ENCODE measurements around the gene AP2M1. TPM values are rescaled to one million over a fixed set of nuclear protein-coding genes. Genes with fewer than 3 reads are reported as not detected.
"Not testable (repeated sequence)": the region's sequence is repeated elsewhere in the genome, so short reads cannot be mapped to it uniquely, and the experiment has no call there.

AP2M1 gene
- total RNA-seq, 1 donor from 2014 or later = 274 TPM

DNA sequence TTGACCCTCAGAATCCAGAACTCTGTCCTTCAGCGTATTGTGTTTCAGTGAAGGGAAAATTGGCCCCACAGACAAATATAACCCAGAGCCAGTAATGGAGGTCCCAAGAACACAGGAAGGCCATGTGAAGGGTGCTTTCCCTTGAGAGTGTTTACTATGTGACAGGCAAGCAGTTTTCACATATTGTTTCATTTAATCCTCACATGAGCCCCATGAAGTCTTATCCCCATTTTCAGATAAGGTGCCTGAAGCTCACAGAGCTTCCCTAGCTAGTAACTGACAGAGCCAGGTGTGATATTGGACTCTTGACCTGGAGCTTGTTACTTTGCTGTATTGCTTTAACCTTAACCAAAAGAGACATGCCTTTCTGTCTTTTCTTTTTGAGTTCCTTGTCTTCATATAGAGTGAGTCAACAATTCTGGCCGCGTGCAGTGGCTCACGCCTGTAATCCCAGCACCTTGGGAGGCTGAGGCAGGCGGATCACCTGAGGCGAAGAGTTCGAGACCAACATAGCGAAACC, 28.8 kb upstream of the AP2M1 start:
- no peak for DNase-seq (ENCODE audit: low read depth)
- TF ChIP-seq, protein P1, sequence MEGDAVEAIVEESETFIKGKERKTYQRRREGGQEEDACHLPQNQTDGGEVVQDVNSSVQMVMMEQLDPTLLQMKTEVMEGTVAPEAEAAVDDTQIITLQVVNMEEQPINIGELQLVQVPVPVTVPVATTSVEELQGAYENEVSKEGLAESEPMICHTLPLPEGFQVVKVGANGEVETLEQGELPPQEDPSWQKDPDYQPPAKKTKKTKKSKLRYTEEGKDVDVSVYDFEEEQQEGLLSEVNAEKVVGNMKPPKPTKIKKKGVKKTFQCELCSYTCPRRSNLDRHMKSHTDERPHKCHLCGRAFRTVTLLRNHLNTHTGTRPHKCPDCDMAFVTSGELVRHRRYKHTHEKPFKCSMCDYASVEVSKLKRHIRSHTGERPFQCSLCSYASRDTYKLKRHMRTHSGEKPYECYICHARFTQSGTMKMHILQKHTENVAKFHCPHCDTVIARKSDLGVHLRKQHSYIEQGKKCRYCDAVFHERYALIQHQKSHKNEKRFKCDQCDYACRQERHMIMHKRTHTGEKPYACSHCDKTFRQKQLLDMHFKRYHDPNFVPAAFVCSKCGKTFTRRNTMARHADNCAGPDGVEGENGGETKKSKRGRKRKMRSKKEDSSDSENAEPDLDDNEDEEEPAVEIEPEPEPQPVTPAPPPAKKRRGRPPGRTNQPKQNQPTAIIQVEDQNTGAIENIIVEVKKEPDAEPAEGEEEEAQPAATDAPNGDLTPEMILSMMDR (conservative IDR thresholded peaks at IDR 0.05; ENCODE audit: low read depth, low read length) = no peak
- no peak overlapping the region for H3K4me3 ChIP-seq (ENCODE audit: low read depth, low read length)

DNA sequence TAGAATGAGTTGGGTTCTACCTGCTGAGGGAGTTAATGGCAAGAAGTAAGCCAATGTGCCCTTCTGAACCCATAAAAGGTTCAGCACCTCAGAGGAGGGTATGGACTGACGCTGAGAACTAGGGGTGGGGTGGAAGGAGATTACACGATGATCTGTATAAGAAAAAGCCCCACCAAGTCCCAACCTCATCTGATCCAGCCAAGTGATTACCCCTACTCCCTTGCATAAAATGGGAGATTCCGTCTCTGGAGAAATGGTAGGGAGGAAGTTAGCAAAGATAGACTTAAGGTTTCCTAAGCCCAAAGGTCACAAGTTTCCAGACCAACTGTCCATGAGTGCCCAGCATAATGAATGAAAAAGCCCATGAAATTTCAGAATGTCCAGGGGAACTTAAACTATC, 26.6 kb upstream of the AP2M1 start:
- H3K4me3 ChIP-seq (ENCODE audit: low read depth, low read length) = no peak overlapping the region
- TF ChIP-seq, protein P1 (conservative IDR thresholded peaks at IDR 0.05; ENCODE audit: low read depth, low read length) = no peak
- DNase-seq (ENCODE audit: low read depth) = no peak

DNA sequence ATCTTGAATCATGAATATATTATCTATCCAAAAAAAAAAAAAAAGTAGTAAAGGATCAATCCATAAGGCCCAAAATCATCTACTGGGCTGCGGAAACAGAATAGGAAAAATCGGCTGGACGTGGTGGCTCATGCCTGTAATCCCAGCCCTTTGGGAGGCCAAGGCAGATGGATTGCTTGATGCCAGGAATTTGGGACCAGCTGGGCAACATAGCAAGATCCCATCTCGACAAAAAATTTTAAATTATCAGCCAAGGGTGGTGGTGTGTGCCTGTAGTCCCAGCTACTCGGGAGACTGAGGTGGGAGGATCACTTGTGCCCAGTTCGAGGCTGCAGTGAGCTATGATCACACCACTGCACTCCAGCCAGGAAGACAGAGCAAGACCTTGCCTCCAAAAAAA, 25.5 kb upstream of the AP2M1 start:
- no peak overlapping the region for H3K4me3 ChIP-seq (ENCODE audit: low read depth, low read length)
- TF ChIP-seq, protein P1 (conservative IDR thresholded peaks at IDR 0.05; ENCODE audit: low read depth, low read length) = no peak
- no peak for DNase-seq (ENCODE audit: low read depth)

DNA sequence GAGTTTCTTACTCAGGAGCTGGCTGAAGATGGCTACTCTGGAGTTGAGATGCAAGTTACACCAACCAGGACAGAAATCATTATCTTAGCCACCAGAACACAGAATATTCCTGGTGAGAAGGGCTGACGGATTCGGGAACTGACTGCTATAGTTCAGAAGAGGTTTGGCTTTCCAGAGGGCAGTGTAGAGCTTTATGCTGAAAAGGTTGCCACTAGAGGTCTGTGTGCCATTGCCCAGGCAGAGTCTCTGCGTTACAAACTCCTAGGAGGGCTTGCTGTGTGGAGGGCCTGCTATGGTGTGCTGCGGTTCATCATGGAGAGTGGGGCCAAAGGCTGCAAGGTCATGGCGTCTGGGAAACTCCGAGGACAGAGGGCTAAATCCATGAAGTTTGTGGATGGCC, 24.9 kb upstream of the AP2M1 start:
- DNase-seq (ENCODE audit: low read depth); H3K4me3 ChIP-seq (ENCODE audit: low read depth, low read length): not testable (repeated sequence)
- TF ChIP-seq, protein P1 (conservative IDR thresholded peaks at IDR 0.05; ENCODE audit: low read depth, low read length) = peak; percentile 42

DNA sequence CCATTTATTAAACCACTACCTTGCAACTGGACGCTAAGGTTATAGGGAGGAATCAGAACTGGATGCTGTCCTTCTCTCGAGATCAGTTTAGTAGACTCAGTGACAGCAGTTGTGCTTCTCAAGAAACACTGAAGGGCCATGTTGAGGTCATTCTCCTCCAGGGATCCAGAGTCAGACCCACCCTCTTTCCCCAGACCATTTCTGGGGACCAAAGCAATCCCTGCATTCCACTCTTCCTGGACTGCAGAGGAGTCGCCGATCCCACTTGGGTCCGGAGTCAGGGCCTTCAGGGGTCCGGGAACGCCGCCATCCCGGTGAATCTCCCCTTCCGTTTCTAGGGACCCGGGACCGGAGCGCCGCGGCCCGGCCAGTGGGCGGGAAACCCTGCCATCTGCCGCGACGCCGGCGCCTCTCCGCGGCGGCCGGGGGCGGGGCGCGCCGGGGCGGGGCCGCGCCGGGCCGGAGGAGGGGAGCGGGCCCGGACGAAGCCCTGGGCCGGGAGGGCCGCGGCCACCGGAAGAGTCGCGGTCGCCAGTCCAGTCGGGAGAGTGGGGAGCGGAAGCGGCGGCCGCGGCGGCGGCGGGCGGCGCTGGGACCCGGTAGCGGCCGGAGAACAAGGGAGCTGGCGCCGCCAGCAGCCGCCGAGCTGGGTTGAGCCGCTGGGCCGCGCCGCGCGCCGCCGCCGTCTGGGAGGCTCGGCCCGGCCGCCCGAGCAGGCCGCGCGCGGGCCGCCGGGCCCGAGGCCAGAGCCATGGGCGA, 19.6 kb upstream of the AP2M1 start, which contains the start of gene DVL3:
Gene DVL3, plus strand, starts transcription at position 493 of the 759 bp plus-strand sequence. Its CDS starts 259 bp downstream, at position 752.
- TF ChIP-seq, protein P1 (conservative IDR thresholded peaks at IDR 0.05; ENCODE audit: low read depth, low read length) = no peak
- H3K4me3 ChIP-seq (ENCODE audit: low read depth, low read length) = peak within 1 kb of the TSS; percentile 98
- no peak for DNase-seq (ENCODE audit: low read depth)

DNA sequence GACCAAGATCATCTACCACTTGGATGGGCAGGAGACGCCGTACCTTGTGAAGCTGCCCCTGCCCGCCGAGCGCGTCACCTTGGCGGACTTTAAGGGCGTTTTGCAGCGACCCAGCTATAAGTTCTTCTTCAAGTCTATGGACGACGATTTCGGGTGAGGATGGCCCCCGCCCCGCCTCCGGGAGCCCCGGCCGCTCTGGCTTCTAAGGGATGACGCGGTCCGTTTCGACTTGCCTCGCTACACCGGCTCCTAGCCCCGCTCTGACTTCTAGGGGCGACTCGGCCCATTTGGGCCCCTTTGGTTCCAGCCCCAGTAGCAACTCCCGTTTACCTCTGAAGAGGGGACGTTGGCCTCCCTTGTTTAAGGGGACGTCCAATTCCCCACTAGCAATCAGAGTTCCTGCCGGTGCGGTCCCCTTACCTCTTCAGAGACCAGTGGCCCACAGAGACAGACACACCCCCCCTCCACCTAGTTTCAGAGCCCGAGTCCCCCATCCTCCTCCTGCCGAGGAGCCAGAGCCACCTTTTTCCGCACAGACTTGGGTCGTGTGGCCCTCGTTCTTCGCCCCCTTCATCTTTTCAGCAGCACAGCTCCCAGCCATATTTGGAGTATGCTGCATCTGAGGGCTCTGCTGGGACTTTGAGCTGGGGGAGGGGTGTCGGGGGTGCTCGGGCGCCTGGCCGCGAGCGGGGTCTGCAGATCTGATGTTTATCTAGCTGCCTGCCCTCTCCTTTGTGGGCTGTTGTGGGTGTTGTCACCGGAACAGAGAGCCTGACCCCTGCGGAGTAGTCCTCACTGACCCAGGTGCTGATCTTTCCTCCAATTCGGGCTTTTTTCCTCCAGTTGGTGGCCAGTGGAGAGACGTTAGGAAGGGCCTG, 18.8 kb upstream of the AP2M1 start:
- TF ChIP-seq, protein P1 (conservative IDR thresholded peaks at IDR 0.05; ENCODE audit: low read depth, low read length) = no peak
- peak overlapping the region; percentile 98 for H3K4me3 ChIP-seq (ENCODE audit: low read depth, low read length)
- no peak for DNase-seq (ENCODE audit: low read depth)

Measured in epithelial cell of proximal tubule (primary cell).